Measurements from ENCODE around the gene ZKSCAN4. TPM values are rescaled to one million over a fixed set of nuclear protein-coding genes. Genes with fewer than 3 reads are reported as not detected.

Gene ZKSCAN4
- total and polyA plus RNA-seq, 2 of the 8 experiments (the other 6 are each of a cell fraction or from before 2014, with no cell fraction given), result 2.2 to 6.6 TPM

DNA sequence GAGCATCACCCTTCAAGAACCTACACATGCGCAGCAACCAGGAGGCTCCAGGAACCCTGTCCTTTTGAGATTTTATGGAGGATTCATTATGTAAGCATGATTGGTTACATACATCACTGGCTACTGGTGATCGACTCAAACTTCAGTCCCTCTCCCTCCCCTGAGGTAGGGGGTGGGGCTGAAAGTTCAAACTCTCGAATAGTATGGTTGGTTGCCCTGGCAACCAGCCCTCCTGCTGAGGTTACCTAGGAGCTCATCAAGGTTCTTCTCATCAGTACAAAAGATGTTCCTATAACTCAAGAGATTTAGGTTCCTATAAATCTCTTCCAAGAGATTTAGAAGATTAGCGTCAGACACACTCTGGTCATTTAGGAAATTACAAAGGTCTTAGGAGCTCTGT is 48.9 kb downstream of the ZKSCAN4 start:
- no peak overlapping the region for H2BK20ac ChIP-seq (ENCODE audit: low read length)
- no peak for FAIRE-seq
- H3K79me1 ChIP-seq (ENCODE audit: low read depth, low read length), result no peaks in the 10 kb centered on the region
- peaks cover 0 to 2% (median 0%) of the 10 kb centered on the region in 4 experiments; a peak in 1 of 7 replicates for H3K4me1 ChIP-seq (replicated peaks in 1 of 4; ENCODE audit: control insufficient read depth in 3 of 4, insufficient read depth in 4 of 4, low read length in 3 of 4)
- peaks cover 19 to 41% (median 32%) of the 10 kb centered on the region in 4 experiments for H3K27me3 ChIP-seq (replicated peaks in 1 of 4; ENCODE audit: control insufficient read depth in 3 of 4, extremely low read depth in 1 of 4, insufficient read depth in 3 of 4, low read length in 3 of 4)
- no peak overlapping the region for H2AK5ac ChIP-seq (ENCODE audit: low read depth, low read length)
- H3K14ac ChIP-seq (ENCODE audit: insufficient read length), result no peak overlapping the region
- no peak overlapping the region for H2BK12ac ChIP-seq (ENCODE audit: low read depth, low read length)
- H3K4me2 ChIP-seq (ENCODE audit: insufficient read depth in 1 of 2, low read depth in 2 of 2, low read length in 2 of 2), result no peak overlapping the region
- H3K27ac ChIP-seq (ENCODE audit: low read depth, low read length), result no peak overlapping the region
- no peak overlapping the region for H2BK15ac ChIP-seq (ENCODE audit: low read length)
- H3K56ac ChIP-seq (replicated peaks; ENCODE audit: insufficient read length, low read depth, low read length), result no peak overlapping the region
- no peaks in the 10 kb centered on the region; a peak in 1 of 4 replicates for H3K9me3 ChIP-seq (ENCODE audit: insufficient read depth in 2 of 2, low read depth in 1 of 2, low read length in 1 of 2)
- H4K91ac ChIP-seq (replicated peaks; ENCODE audit: insufficient read length, low read length), result no peak overlapping the region
- H3K36me3 ChIP-seq (ENCODE audit: control insufficient read depth in 2 of 4, insufficient read depth in 4 of 4, low read length in 3 of 4), result no peaks in the 10 kb centered on the region
- H3K9ac ChIP-seq (replicated peaks in 1 of 4; ENCODE audit: extremely low read depth in 1 of 4, low read depth in 3 of 4, low read length in 3 of 4), result no peak overlapping the region
- H3K79me2 ChIP-seq (ENCODE audit: control insufficient read depth in 1 of 2, insufficient read depth in 2 of 2, low read length in 2 of 2), result no peaks in the 10 kb centered on the region
- no peak overlapping the region for H2BK5ac ChIP-seq (ENCODE audit: low read depth, low read length)
- H3K4ac ChIP-seq (replicated peaks; ENCODE audit: insufficient read length, low read depth, low read length), result no peak overlapping the region
- no peak overlapping the region for H3K18ac ChIP-seq (ENCODE audit: extremely low read depth, low read length)
- H2BK120ac ChIP-seq (replicated peaks; ENCODE audit: low read depth, low read length), result no peak overlapping the region
- ChIA-PET POLR2A (ENCODE audit: partially characterized antibody) (interaction anchor here (0.6 kb wide), 1 partner anchor 309 kb away, joined by 3 read pairs; no protein-coding TSS in a partner anchor), CTCF (ENCODE audit: partially characterized antibody) (interaction anchor here (1.2 kb wide), 1 partner anchor 9 kb away, joined by 4 read pairs; no protein-coding TSS in a partner anchor)
- no peak overlapping the region for H3K4me3 ChIP-seq (ENCODE audit: extremely low read depth in 1 of 4, insufficient read depth in 2 of 4, low read depth in 3 of 4, low read length in 4 of 4)
- H4K20me1 ChIP-seq (replicated peaks in 1 of 2; ENCODE audit: control insufficient read depth in 1 of 2, insufficient read depth in 2 of 2, low read length in 2 of 2), result peaks cover 0 to 1% of the 10 kb centered on the region in 2 experiments
- no peak overlapping the region for H2AFZ ChIP-seq (ENCODE audit: low read length)
- H3K23ac ChIP-seq (ENCODE audit: insufficient read length), result no peak overlapping the region
- no peak overlapping the region for H4K5ac ChIP-seq (ENCODE audit: insufficient read length, low read depth, low read length)
- peak in 1 of 2 experiments; percentile 63 for DNase-seq (ENCODE audit: low read depth in 1 of 2, low spot score in 2 of 2)
- peaks cover 12% of the 10 kb centered on the region for H3K23me2 ChIP-seq (ENCODE audit: low read depth, low read length)
- 42% methylated on average over 4 of the region's 4 CpGs; no CpG with 5 or more reads in 1 of the 2 experiments for WGBS, 2 experiments (ENCODE audit: extremely low coverage in 1 of 2, insufficient coverage in 1 of 2, insufficient read length in 1 of 2, insufficient replicate concordance in 2 of 2, low coverage in 1 of 2, low lambda C conversion rate in 2 of 2, missing lambda C conversion rate in 1 of 2)
- no peak overlapping the region for H4K8ac ChIP-seq (ENCODE audit: extremely low read depth, insufficient read depth, low read length)
- TF ChIP-seq SIN3A (conservative IDR thresholded peaks at IDR 0.05 in 1 of 2, IDR thresholded peaks at IDR 0.05 in 1 of 2; ENCODE audit: low read depth in 1 of 2, low read length in 2 of 2) (no peak), ASH2L (IDR thresholded peaks at IDR 0.05; ENCODE audit: low read length) (no peak), RAD21 (IDR thresholded peaks at IDR 0.05 in 1 of 2, conservative IDR thresholded peaks at IDR 0.05 in 1 of 2; ENCODE audit: low read depth in 2 of 2, low read length in 2 of 2) (no peak), TBP (IDR thresholded peaks at IDR 0.05; ENCODE audit: low read depth, low read length) (no peak), RBBP5 (IDR thresholded peaks at IDR 0.05; ENCODE audit: borderline replicate concordance, low read depth, low read length) (no peak), TAF1 (IDR thresholded peaks at IDR 0.05; ENCODE audit: low read depth, low read length) (no peak), E2F6 (IDR thresholded peaks at IDR 0.05) (no peak), POLR2A (IDR thresholded peaks at IDR 0.05; ENCODE audit: control extremely low read depth in 1 of 2, low read depth in 2 of 2, low read length in 2 of 2) (no peak), KDM1A (IDR thresholded peaks at IDR 0.05; ENCODE audit: borderline replicate concordance, low read length) (no peak), CHD1 (IDR thresholded peaks at IDR 0.05; ENCODE audit: low read depth, low read length) (no peak), HDAC6 (IDR thresholded peaks at IDR 0.05; ENCODE audit: low read depth, low read length) (no peak), NANOG (IDR thresholded peaks at IDR 0.05; ENCODE audit: insufficient read depth, low read depth, low read length, poor library complexity, severe bottlenecking) (no peak), RNF2 (IDR thresholded peaks at IDR 0.05; ENCODE audit: borderline replicate concordance, low read depth, low read length, missing control alignments, poor library complexity, severe bottlenecking) (no peak)
